Measurements from ENCODE around the gene XIRP1.

Gene XIRP1

DNA sequence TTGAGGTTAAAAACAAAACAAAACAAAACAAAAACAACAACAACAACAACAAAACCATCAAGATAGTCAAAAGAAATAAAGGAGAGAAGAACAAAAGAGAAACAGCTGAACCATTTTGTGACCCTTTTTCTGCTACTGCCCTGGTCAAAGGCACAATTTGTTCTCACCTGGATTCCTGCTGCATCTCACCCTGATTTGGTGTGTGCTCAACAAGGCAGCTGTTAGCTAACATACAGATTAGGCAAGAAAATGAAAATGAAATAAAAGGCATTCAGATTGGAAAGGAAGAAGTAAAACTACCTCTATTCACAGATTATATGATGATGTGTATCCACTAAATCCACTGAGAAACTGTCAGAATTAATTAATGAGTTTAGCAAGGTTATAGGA is 28.7 kb upstream of the XIRP1 start:
- Mint-ChIP-seq H3K36me3 (ENCODE audit: low read depth) (peaks cover 6% of the 10 kb centered on the region), H3K4me3 (no peak overlapping the region), H3K4me1 (peaks cover 22% of the 10 kb centered on the region), H3K27me3 (ENCODE audit: low read depth, poor library complexity) (peaks cover 10% of the 10 kb centered on the region), H3K27ac (no peak overlapping the region), H3K9me3 (peaks cover 6% of the 10 kb centered on the region)
- TF ChIP-seq, protein P1, sequence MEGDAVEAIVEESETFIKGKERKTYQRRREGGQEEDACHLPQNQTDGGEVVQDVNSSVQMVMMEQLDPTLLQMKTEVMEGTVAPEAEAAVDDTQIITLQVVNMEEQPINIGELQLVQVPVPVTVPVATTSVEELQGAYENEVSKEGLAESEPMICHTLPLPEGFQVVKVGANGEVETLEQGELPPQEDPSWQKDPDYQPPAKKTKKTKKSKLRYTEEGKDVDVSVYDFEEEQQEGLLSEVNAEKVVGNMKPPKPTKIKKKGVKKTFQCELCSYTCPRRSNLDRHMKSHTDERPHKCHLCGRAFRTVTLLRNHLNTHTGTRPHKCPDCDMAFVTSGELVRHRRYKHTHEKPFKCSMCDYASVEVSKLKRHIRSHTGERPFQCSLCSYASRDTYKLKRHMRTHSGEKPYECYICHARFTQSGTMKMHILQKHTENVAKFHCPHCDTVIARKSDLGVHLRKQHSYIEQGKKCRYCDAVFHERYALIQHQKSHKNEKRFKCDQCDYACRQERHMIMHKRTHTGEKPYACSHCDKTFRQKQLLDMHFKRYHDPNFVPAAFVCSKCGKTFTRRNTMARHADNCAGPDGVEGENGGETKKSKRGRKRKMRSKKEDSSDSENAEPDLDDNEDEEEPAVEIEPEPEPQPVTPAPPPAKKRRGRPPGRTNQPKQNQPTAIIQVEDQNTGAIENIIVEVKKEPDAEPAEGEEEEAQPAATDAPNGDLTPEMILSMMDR (IDR thresholded peaks at IDR 0.05) = no peak
- DNase-seq = no peak

DNA sequence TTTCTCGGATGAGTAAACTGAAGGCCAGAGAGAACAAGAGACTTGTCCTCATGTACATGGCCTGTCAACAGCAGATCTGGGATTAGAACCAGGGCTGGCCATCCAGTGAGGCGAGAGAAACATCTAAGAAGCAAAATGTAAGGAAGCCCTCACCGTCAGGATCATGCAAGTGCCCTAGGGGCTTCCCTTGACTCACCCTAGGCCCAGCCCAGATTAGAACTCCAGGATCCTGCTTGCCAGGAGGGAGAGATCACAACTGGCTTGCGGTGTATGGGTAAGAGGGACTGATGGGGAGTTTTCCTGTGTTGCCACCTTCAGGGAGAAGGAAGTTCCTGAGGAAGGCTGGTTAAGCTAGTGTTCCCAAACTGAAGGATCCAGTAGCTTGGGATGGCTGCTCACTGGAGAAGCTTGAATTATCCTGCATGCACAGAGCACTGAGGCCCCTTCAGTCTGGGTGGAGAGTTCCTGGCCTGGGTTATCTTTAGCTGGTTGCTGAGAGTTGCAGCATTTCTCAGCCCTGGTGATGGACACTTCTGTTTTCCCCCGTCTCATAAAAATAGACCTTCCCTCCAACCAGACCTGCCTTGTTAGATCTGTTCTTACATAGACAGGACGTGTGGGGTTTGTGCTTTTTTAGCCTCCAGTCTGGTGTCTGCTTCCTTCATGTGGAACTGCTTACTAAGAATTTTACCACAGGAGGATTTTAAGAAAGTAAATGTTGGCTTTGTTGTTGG is 28.2 kb upstream of the XIRP1 start:
- Mint-ChIP-seq H3K4me3 (no peak overlapping the region), H3K9me3 (peaks cover 1% of the 10 kb centered on the region), H3K4me1 (peaks cover 23% of the 10 kb centered on the region), H3K36me3 (ENCODE audit: low read depth) (peaks cover 1% of the 10 kb centered on the region), H3K27ac (no peak overlapping the region), H3K27me3 (ENCODE audit: low read depth, poor library complexity) (peaks cover 10% of the 10 kb centered on the region)
- DNase-seq = no peak
- TF ChIP-seq, protein P1 (IDR thresholded peaks at IDR 0.05) = no peak

DNA sequence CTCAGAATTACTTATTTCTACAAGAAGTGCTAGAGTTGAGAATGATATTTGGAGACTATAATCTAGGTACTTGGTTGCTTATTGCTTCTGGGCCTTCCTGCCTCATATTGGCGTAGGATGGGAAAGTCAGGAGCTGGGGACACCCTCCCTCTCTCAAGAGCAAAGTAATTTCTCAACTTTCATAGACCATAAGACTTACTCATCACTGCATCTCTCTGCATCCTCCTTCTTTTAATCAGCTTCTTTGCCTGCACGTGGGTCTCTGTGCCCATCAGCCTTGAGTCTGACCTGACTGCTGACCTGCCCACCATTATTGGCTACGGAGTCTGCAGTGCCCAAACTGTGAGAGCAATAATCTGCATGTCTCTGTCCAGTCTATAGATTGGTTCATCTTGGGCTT is 27.3 kb upstream of the XIRP1 start:
- no peak overlapping the region for H3K4me3 Mint-ChIP-seq
- no peak overlapping the region for H3K27ac Mint-ChIP-seq
- H3K27me3 Mint-ChIP-seq (ENCODE audit: low read depth, poor library complexity) = peaks cover 7% of the 10 kb centered on the region
- H3K4me1 Mint-ChIP-seq = peaks cover 23% of the 10 kb centered on the region
- TF ChIP-seq, protein P1 (IDR thresholded peaks at IDR 0.05) = no peak
- H3K36me3 Mint-ChIP-seq (ENCODE audit: low read depth) = no peaks in the 10 kb centered on the region
- no peak for DNase-seq
- no peaks in the 10 kb centered on the region for H3K9me3 Mint-ChIP-seq

DNA sequence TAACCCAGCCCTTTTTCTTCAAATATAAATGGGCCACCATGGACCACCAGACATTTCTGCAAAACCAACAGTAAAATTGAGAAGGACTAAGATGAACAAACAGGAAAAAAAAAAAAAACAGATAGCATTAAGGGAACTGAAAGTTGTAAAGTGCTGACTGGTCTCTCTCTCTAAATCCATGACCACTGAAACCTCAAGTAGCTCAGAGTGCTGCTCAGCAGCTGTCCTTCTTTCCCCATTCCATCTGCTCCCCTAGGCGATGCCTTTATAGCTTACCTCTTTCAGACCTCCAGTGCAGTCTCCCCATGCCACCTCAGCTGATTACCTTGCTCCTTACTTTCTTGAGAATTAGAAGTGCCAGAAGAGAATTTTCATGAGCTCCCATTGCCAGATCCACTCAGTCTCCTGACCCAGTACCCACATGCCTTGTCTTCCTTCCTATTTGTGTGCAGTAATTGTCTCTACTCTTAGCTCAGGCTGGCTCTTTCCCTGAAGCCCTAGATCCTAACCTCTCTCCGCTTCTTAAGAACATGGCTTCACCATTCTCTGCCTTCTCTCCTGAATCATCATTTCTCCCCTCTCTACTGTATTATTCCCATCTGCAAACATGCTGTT is 23.9 kb upstream of the XIRP1 start:
- DNase-seq = no peak

DNA sequence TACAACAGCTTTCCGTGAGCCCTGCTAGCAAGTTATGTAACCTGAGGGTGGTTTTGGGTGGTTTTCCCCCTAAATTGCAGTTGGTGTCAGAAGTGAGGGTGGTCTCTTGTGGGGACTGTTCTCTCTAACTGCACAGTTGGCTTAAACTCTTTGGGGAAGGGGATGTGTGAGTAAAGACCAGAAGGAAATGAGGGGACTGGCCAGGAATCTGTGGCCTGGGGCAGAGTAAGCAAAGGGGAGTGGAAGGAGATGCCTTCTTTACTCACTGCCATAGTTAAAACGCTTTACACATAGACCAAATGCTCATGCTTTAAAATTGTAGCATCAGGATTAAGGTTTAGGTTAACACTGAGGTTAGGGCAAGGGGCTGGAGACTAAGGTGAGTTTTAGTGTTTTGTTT is 21.2 kb upstream of the XIRP1 start:
- H3K9me3 Mint-ChIP-seq = peaks cover 16% of the 10 kb centered on the region
- no peak for DNase-seq
- H3K27ac Mint-ChIP-seq = peak overlapping the region; percentile 80
- H3K4me1 Mint-ChIP-seq = peaks cover 41% of the 10 kb centered on the region
- no peak overlapping the region for H3K4me3 Mint-ChIP-seq
- H3K27me3 Mint-ChIP-seq (ENCODE audit: low read depth, poor library complexity) = peaks cover 5% of the 10 kb centered on the region
- TF ChIP-seq, protein P1 (IDR thresholded peaks at IDR 0.05) = no peak
- H3K36me3 Mint-ChIP-seq (ENCODE audit: low read depth) = peaks cover 6% of the 10 kb centered on the region

More for the DNA sequence above, 23.9 kb upstream of the XIRP1 start:
- H3K27ac Mint-ChIP-seq = no peak overlapping the region
- peaks cover 5% of the 10 kb centered on the region for H3K27me3 Mint-ChIP-seq (ENCODE audit: low read depth, poor library complexity)
- H3K36me3 Mint-ChIP-seq (ENCODE audit: low read depth) = no peaks in the 10 kb centered on the region
- TF ChIP-seq, protein P1 (IDR thresholded peaks at IDR 0.05) = no peak
- no peak overlapping the region for H3K4me3 Mint-ChIP-seq
- H3K4me1 Mint-ChIP-seq = peaks cover 39% of the 10 kb centered on the region
- H3K9me3 Mint-ChIP-seq = no peaks in the 10 kb centered on the region

DNA sequence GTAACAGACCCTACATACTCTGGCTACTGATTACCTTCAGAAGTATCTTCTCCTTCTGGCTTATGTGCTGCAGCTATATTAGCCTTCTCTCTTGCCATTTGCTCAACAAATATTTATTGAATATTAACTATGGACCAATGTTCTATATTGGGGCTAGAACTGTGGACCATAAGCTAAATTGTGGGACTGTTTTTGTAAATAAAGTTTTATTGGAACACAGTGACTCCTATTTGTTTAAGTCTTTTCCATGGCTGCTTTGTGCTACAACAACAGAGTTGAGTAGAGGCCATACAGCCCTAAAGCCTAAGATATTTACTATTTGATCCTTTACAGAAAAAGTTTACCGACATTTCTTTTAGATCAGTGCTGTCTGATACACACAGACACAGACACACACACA is 20.3 kb upstream of the XIRP1 start:
- H3K9me3 Mint-ChIP-seq = peaks cover 16% of the 10 kb centered on the region
- no peak overlapping the region for H3K4me3 Mint-ChIP-seq
- TF ChIP-seq, protein P1 (IDR thresholded peaks at IDR 0.05) = no peak
- H3K4me1 Mint-ChIP-seq = peaks cover 51% of the 10 kb centered on the region
- peaks cover 6% of the 10 kb centered on the region for H3K36me3 Mint-ChIP-seq (ENCODE audit: low read depth)
- DNase-seq = no peak
- peaks cover 5% of the 10 kb centered on the region for H3K27me3 Mint-ChIP-seq (ENCODE audit: low read depth, poor library complexity)
- H3K27ac Mint-ChIP-seq = no peak overlapping the region

Data from nephron progenitor cell (in vitro differentiated cells).